Measurements from ENCODE around the gene PTPN9. TPM values are rescaled to one million over a fixed set of nuclear protein-coding genes. Genes with fewer than 3 reads are reported as not detected.
A peak's percentile ranks its signal among the peaks of the same experiment; 100 is the strongest.

Gene PTPN9
- total and polyA plus RNA-seq, 7 experiments from 2014 or later, result 11.2 to 35.6 (median 15.7) TPM

DNA sequence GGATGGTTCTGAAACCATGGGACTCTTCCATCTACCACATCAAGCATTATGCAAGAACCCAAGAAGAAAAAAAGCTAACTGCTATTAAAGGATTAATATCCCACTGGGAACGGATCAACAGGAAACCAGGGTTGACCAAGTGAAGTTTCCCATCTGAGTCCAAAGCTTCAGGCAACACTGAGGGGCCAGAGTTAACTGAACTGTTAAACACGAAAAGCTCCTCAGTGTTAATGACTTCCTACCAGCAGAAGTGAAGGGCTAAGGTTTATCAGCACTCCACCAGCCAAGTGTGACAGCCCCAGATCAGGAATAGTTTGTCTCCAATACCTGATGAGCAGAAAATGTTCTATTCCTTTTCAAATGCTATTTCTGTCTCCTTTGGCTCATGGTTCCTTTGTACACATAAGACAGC, 36.7 kb downstream of the PTPN9 start:
- intact Hi-C loops (cut with micrococcal nuclease), result loop anchor here in 1 of 2 donors (5.0 kb wide), 1 partner anchor 35 kb away; the partner anchor contains the start of gene PTPN9
- ATAC-seq, result no peak
- H3K4me1 ChIP-seq (ENCODE audit: control insufficient read depth in 2 of 2, insufficient read depth in 2 of 2, low read length in 2 of 2), result no peaks in the 10 kb centered on the region
- no peaks in the 10 kb centered on the region for H3K27me3 ChIP-seq (ENCODE audit: control insufficient read depth in 2 of 2, insufficient read depth in 2 of 2, low read length in 2 of 2)
- peaks cover 22 to 30% (median 26%) of the 10 kb centered on the region in 7 donors for H3K4me1 Mint-ChIP-seq
- peaks cover 0 to 19% (median 10%) of the 10 kb centered on the region in 5 donors for H3K36me3 Mint-ChIP-seq
- no peak overlapping the region for H3K4me3 Mint-ChIP-seq
- peaks cover 0 to 1% (median 0%) of the 10 kb centered on the region in 11 donors for H3K9me3 Mint-ChIP-seq
- H3K36me3 ChIP-seq (ENCODE audit: control insufficient read depth in 2 of 3, insufficient read depth in 3 of 3, low read length in 3 of 3), result no peaks in the 10 kb centered on the region
- H3K9me3 ChIP-seq (ENCODE audit: control insufficient read depth in 2 of 3, low read length in 3 of 3), result no peaks in the 10 kb centered on the region
- peak overlapping the region in 1 of 9 donors; percentile 9 for H3K27ac Mint-ChIP-seq
- POLR2A ChIA-PET, result interaction anchor here (1.1 kb wide), 1 partner anchor 28 kb away, joined by 3 read pairs; no protein-coding TSS in a partner anchor
- H3K27ac ChIP-seq (ENCODE audit: low read depth, low read length), result no peak overlapping the region
- H3K4me3 ChIP-seq (ENCODE audit: low read length), result no peak overlapping the region
- no peaks in the 10 kb centered on the region for H3K27me3 Mint-ChIP-seq
- CTCF ChIA-PET, result no interaction called here
- no peak for DNase-seq

- peaks cover 0 to 15% (median 4%) of the 10 kb centered on the region in 5 donors for H3K36me3 Mint-ChIP-seq
- ChIA-PET CTCF (no interaction called here), POLR2A (no interaction called here)
- ATAC-seq, result no peak
- Histone ChIP-seq H3K27ac (ENCODE audit: low read depth, low read length) (no peak overlapping the region), H3K36me3 (ENCODE audit: control insufficient read depth in 2 of 3, insufficient read depth in 3 of 3, low read length in 3 of 3) (no peaks in the 10 kb centered on the region), H3K4me1 (ENCODE audit: control insufficient read depth in 2 of 2, insufficient read depth in 2 of 2, low read length in 2 of 2) (no peaks in the 10 kb centered on the region), H3K9me3 (ENCODE audit: control insufficient read depth in 2 of 3, low read length in 3 of 3) (no peaks in the 10 kb centered on the region), H3K27me3 (ENCODE audit: control insufficient read depth in 2 of 2, insufficient read depth in 2 of 2, low read length in 2 of 2) (no peaks in the 10 kb centered on the region), H3K4me3 (ENCODE audit: low read length) (no peak overlapping the region)
- intact Hi-C loops (cut with micrococcal nuclease), result no loop called here
- H3K4me1 Mint-ChIP-seq, result peaks cover 14 to 28% (median 24%) of the 10 kb centered on the region in 7 donors
- DNase-seq, result no peak
- peaks cover 0 to 1% (median 0%) of the 10 kb centered on the region in 11 donors for H3K9me3 Mint-ChIP-seq
- H3K4me3 Mint-ChIP-seq, result no peak overlapping the region
- no peaks in the 10 kb centered on the region for H3K27me3 Mint-ChIP-seq
- H3K27ac Mint-ChIP-seq, result peak overlapping the region in 1 of 9 donors; percentile 11
These were observed 40.7 kb downstream of the PTPN9 start for GRCh38 chr15:75538376-75538775.

DNA sequence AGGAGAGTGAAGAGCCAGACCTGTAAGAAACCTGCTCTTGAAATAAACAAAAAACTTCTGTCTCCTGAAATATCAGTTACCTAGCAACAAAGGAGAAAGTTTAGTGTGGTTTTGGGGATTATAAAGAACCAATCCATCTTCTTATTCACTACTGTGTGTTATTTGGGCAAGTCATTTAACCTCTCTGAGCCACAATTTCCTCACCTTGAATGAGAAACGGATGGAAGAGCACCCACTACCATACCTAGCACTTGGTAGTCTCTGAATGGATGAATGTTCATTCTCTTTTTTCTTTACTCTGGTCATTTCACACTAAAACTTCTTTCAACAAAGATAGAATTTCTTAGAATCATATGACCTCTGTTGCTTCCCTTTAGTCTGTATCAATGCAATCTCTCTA, 45.2 kb downstream of the PTPN9 start:
- ChIA-PET CTCF (no interaction called here), POLR2A (interaction anchor here (0.9 to 1.1 kb wide), 2 partner anchors 92 to 166 kb away, joined by 3 read pairs; partner anchors contain the start of genes MAN2C1 and SNUPN)
- intact Hi-C loops (cut with micrococcal nuclease), result loop anchor here in 1 of 2 donors (5.0 kb wide), 1 partner anchor 33 kb away; no protein-coding TSS in a partner anchor
- Histone ChIP-seq H3K27ac (ENCODE audit: low read depth, low read length) (no peak overlapping the region), H3K4me3 (ENCODE audit: low read length) (no peak overlapping the region), H3K4me1 (ENCODE audit: control insufficient read depth in 2 of 2, insufficient read depth in 2 of 2, low read length in 2 of 2) (no peaks in the 10 kb centered on the region), H3K9me3 (ENCODE audit: control insufficient read depth in 2 of 3, low read length in 3 of 3) (no peaks in the 10 kb centered on the region), H3K36me3 (ENCODE audit: control insufficient read depth in 2 of 3, insufficient read depth in 3 of 3, low read length in 3 of 3) (no peaks in the 10 kb centered on the region), H3K27me3 (ENCODE audit: control insufficient read depth in 2 of 2, insufficient read depth in 2 of 2, low read length in 2 of 2) (no peaks in the 10 kb centered on the region)
- Mint-ChIP-seq H3K27ac (peak overlapping the region in 3 of 9 donors; percentile 25 to 43 (median 26)), H3K9me3 (no peaks in the 10 kb centered on the region), H3K36me3 (peaks cover 0 to 16% (median 4%) of the 10 kb centered on the region in 5 donors), H3K27me3 (no peaks in the 10 kb centered on the region), H3K4me3 (no peak overlapping the region), H3K4me1 (peaks cover 13 to 38% (median 20%) of the 10 kb centered on the region in 7 donors)
- ATAC-seq (no peak), DNase-seq (no peak)

GRCh38 chr15:75532413-75533250, 46.5 kb downstream of the PTPN9 start:
- no peak overlapping the region for H3K4me3 Mint-ChIP-seq
- H3K27me3 ChIP-seq (ENCODE audit: control insufficient read depth in 2 of 2, insufficient read depth in 2 of 2, low read length in 2 of 2), result no peaks in the 10 kb centered on the region
- DNase-seq, result no peak

GRCh38 chr15:75531041-75531450, 48.1 kb downstream of the PTPN9 start:
- intact Hi-C loops (cut with micrococcal nuclease), result loop anchor here in 1 of 2 donors (5.0 kb wide), 1 partner anchor 36 kb away; no protein-coding TSS in a partner anchor
- Mint-ChIP-seq H3K4me1 (peaks cover 7 to 26% (median 15%) of the 10 kb centered on the region in 7 donors), H3K27ac (peak overlapping the region in 1 of 9 donors; percentile 59), H3K4me3 (no peak overlapping the region), H3K9me3 (no peaks in the 10 kb centered on the region), H3K27me3 (no peaks in the 10 kb centered on the region), H3K36me3 (peaks cover 6 to 16% (median 10%) of the 10 kb centered on the region in 5 donors)
- Histone ChIP-seq H3K9me3 (ENCODE audit: control insufficient read depth in 2 of 3, low read length in 3 of 3) (no peaks in the 10 kb centered on the region), H3K27ac (ENCODE audit: low read depth, low read length) (no peak overlapping the region), H3K4me3 (ENCODE audit: low read length) (no peak overlapping the region), H3K4me1 (ENCODE audit: control insufficient read depth in 2 of 2, insufficient read depth in 2 of 2, low read length in 2 of 2) (no peaks in the 10 kb centered on the region), H3K36me3 (ENCODE audit: control insufficient read depth in 2 of 3, insufficient read depth in 3 of 3, low read length in 3 of 3) (peaks cover 0 to 13% (median 4%) of the 10 kb centered on the region in 3 experiments), H3K27me3 (ENCODE audit: control insufficient read depth in 2 of 2, insufficient read depth in 2 of 2, low read length in 2 of 2) (no peaks in the 10 kb centered on the region)
- DNase-seq (no peak), ATAC-seq (no peak)
- CTCF ChIA-PET, result interaction anchor here (0.8 kb wide), 1 partner anchor 48 kb away, joined by 4 read pairs; the partner anchor contains the start of gene PTPN9
- POLR2A ChIA-PET, result no interaction called here

More at GRCh38 chr15:75532413-75533250, 46.5 kb downstream of the PTPN9 start:
- Mint-ChIP-seq H3K27ac (peak overlapping the region in 6 of 9 donors; percentile 5 to 80 (median 32)), H3K36me3 (peaks cover 0 to 7% (median 0%) of the 10 kb centered on the region in 5 donors), H3K4me1 (peaks cover 8 to 34% (median 19%) of the 10 kb centered on the region in 7 donors), H3K27me3 (no peaks in the 10 kb centered on the region), H3K9me3 (no peaks in the 10 kb centered on the region)
- Histone ChIP-seq H3K9me3 (ENCODE audit: control insufficient read depth in 2 of 3, low read length in 3 of 3) (no peaks in the 10 kb centered on the region), H3K27ac (ENCODE audit: low read depth, low read length) (no peak overlapping the region), H3K4me3 (ENCODE audit: low read length) (no peak overlapping the region), H3K36me3 (ENCODE audit: control insufficient read depth in 2 of 3, insufficient read depth in 3 of 3, low read length in 3 of 3) (no peaks in the 10 kb centered on the region), H3K4me1 (ENCODE audit: control insufficient read depth in 2 of 2, insufficient read depth in 2 of 2, low read length in 2 of 2) (no peaks in the 10 kb centered on the region)
- POLR2A ChIA-PET, result interaction anchor here (0.7 to 1.1 kb wide), 2 partner anchors 164 to 1405 kb away, joined by 3 read pairs; partner anchors contain the start of gene MAN2C1
- CTCF ChIA-PET, result interaction anchor here (0.6 to 0.7 kb wide), 4 partner anchors 83 to 404 kb away, joined by 3 to 4 read pairs (median 3); no protein-coding TSS in a partner anchor
- peak; percentile 31 for ATAC-seq
- intact Hi-C loops (cut with micrococcal nuclease), result loop anchor here in 1 of 2 donors (5.0 kb wide), 1 partner anchor 35 kb away; no protein-coding TSS in a partner anchor

DNA sequence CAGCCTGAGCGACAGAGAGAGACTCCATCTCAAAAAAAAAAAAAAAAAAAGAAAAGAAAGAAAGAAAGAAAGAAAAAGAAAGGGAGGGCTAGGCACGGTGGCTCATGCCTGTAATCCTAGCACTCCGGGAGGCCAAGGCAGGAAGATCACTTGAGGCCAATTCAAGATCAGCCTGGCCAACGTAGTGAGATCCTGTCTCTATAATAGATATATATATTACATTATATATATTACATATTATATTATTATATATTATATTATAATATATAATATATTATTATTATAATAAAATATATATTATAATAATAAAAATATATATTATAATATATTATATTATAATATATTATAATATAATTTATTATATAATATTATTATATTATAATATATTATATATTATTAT, 48.9 kb downstream of the PTPN9 start:
- intact Hi-C loops (cut with micrococcal nuclease), result loop anchor here in 1 of 2 donors (5.0 kb wide), 1 partner anchor 37 kb away; no protein-coding TSS in a partner anchor
- Histone ChIP-seq H3K27ac (ENCODE audit: low read depth, low read length) (no peak overlapping the region), H3K27me3 (ENCODE audit: control insufficient read depth in 2 of 2, insufficient read depth in 2 of 2, low read length in 2 of 2) (no peaks in the 10 kb centered on the region), H3K36me3 (ENCODE audit: control insufficient read depth in 2 of 3, insufficient read depth in 3 of 3, low read length in 3 of 3) (peaks cover 0 to 16% (median 4%) of the 10 kb centered on the region in 3 experiments), H3K4me3 (ENCODE audit: low read length) (no peak overlapping the region), H3K9me3 (ENCODE audit: control insufficient read depth in 2 of 3, low read length in 3 of 3) (no peaks in the 10 kb centered on the region), H3K4me1 (ENCODE audit: control insufficient read depth in 2 of 2, insufficient read depth in 2 of 2, low read length in 2 of 2) (no peaks in the 10 kb centered on the region)
- ATAC-seq (no peak), DNase-seq (no peak)
- POLR2A ChIA-PET, result no interaction called here
- Mint-ChIP-seq H3K4me3 (no peak overlapping the region), H3K27ac (no peak overlapping the region), H3K4me1 (peaks cover 6 to 26% (median 15%) of the 10 kb centered on the region in 7 donors), H3K36me3 (peaks cover 6 to 16% (median 10%) of the 10 kb centered on the region in 5 donors), H3K27me3 (no peaks in the 10 kb centered on the region), H3K9me3 (no peaks in the 10 kb centered on the region)
- CTCF ChIA-PET, result no interaction called here

All from naive thymus-derived CD4-positive, alpha-beta T cell (primary cell).